RPMI7951 (cell line): ENCODE data around the gene PTPRN2. TPM values are rescaled to one million over a fixed set of nuclear protein-coding genes. Genes with fewer than 3 reads are reported as not detected.
"Not testable (repeated sequence)": the region's sequence is repeated elsewhere in the genome, so short reads cannot be mapped to it uniquely, and the experiment has no call there.

Experiments used
- DNase-seq: peaks from one replicate; pipeline ENCODE4 v3.0.0-alpha.2; 2012; ENCODE audit warnings: low read depth
- total RNA-seq: library from RNA; depleted of rRNA; stranded (reverse); fragments of >200 nt; shearing (Covaris generic); gene quantifications from 2 replicates; pipeline ENCODE4 v1.2.3, GENCODE V29; 2014

Gene PTPRN2
- total RNA-seq, 1 experiment from 2014 or later: 9.0 TPM

DNA sequence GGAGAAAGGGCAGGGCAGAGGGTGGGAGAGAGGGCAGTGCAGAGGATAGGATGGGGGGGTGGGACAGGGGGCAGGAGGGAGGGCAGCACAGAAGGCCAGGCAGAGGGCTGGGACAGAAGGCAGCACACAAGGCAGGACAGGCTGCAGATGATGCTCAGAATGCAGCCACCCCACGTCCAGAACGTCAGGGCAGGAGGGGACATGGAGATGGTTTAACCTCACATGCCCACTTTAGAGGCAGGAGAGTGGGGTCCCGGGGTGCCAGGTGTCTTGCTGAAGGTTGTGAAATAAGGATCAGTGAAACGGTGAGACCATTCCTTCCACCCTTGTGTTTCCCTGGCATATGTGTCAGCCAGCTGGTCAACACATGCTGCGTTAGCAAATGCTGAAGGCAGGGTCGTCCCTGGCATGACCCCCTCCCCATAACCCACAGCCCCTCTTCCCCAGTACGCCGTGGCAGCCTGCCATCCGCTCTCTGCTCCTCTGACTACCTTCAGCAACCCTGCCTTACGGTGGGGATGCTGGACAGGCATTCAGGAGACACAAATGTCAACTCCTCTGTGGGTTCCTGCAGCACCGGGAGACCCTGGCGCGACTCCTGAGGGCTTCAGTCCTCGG lies 658.7 kb downstream of the PTPRN2 start:
- no peak for DNase-seq

GRCh38 chr7:157928171-157928794 lies 659.3 kb downstream of the PTPRN2 start:
- no peak for DNase-seq

DNA sequence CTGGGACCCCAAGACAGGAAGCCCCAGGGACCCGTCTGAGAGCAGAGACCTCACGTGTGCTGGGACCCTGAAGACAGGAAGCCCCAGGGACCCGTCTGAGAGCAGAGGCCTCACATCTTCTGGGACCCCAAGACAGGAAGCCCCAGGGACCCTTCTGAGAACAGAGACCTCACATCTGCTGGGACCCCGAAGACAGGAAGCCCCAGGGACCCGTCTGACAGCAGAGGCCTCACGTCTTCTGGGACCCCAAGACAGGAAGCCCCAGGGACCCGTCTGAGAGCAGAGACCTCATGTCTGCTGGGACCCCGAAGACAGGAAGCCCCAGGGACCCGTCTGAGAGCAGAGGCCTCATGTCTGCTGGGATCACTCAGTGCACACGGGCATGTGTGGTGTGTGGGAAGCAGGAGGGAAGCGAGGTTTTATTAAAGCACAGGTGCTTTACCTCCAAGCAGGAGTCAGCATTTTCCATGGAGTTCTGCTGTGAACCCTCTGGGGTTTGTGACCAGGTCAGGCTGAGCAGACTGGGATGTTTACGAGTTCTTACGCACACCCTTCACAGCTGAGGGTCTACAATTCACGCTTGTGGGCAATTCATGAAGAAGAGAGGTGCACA lies 660.2 kb downstream of the PTPRN2 start:
- no peak for DNase-seq

- no peak for DNase-seq
Observed at GRCh38 chr7:157926521-157927150, 661.0 kb downstream of the PTPRN2 start.

- no peak for DNase-seq
Observed at GRCh38 chr7:157926107-157926506, 661.5 kb downstream of the PTPRN2 start.

DNA sequence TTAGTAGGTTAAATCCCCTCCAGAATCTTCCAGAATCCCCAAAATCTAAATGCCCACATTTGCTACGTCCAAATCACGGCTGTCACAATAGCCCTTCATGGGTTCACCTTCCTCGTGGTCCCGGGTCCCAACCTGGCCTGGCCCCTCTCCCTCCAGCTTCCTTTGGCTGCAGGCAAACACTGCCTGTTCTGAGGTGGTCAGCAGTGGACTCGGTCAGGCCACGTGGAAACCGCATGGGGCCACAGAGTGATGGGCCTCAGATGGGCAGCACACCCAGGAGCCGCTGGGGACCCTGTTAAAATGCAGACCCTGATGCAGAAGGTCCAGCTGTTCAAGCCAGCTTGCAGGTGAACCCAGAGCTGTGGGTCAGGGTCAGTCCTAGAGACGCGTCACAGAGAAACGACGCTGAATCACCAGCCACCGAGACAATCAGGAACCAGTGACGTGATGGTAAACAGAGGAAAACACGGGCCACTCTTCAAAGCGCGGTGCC lies 662.2 kb downstream of the PTPRN2 start:
- DNase-seq: no peak

DNA sequence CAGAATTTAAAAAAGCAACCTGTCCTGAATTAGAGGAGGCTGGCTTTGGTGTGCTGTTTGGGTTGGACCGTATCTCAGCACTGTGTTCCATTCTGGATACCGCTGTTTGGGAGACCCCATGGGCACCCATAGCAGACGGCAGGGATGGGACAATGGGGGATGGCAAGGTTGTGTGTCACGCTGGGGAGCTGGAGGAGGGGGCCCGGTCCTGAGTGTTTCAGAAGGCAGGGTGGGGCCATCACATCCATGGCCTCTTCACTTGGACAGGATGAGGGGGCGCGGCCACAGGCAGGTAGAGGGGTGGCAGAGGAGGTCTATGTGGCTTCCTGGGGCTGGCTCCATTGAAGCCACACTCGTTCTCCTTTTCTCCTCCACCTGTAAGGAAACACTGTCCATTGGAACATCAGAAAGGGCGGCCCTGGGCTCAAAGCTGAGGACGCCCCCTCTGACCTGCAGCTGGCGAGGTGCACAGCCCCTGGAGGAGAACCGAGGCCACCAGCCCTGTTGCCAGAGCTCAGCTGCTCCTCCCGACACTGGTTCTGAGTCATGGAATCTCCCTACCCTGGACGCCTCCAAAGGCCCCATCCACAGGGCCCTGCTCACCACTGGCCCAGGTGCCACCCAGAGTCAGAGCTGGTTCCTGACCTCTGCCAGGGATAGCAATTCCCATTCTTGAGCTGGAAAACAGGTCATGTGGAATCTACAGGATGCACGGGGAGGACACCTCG lies 663.6 kb downstream of the PTPRN2 start:
- no peak for DNase-seq

DNA sequence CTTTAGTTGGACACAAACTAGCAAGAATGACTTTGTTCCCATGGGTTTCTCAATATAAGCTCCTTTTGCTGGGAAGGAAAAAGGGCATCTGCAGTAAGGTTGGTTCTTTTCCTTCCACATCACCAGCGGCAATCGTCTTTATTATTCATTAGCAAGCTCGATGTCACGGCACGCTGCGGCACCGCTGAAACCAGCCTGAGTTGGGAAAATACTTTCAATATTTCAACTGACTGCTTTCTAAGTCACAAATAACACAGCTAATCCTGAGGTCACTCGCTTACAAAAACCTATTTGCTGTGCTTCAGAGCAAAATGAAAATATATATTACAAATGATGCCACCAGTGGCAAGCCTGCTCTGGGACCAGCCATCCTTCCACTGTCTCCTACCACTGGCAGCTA lies 665.0 kb downstream of the PTPRN2 start:
- DNase-seq: no peak

DNA sequence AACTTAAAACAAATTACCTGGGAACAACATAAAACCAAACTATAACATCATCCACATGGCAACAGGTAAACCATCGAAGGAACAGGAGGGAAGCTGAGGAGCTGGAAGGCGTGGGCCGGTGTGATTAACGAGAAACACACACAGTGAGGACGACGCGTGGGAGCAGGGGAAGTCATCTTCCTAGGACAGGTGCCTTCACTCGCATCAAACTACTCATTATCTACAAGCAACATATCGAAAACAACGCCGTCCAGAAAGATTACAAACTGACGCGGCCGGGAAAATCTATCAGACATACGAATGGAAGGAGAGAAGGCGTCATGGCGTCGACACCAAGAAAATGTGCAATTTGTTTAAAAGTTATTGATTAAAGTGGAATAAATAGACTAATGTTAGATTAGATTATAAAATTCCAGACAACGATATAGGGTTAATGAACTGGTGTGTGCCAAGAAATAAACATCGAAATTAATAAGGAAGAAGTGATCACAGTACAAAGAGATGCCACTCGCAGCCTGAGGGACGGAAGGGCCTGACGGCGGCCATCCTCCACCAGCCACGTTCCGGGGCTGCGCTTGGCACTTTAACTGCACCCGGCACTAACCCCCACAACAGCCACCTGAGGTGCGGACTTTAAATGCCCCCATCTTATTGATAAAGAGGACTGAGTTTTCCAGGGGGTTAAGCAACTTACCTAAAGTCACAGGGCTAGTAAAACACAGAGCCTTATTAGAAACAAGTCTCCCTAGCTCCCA lies 669.1 kb downstream of the PTPRN2 start:
- DNase-seq: no peak

DNA sequence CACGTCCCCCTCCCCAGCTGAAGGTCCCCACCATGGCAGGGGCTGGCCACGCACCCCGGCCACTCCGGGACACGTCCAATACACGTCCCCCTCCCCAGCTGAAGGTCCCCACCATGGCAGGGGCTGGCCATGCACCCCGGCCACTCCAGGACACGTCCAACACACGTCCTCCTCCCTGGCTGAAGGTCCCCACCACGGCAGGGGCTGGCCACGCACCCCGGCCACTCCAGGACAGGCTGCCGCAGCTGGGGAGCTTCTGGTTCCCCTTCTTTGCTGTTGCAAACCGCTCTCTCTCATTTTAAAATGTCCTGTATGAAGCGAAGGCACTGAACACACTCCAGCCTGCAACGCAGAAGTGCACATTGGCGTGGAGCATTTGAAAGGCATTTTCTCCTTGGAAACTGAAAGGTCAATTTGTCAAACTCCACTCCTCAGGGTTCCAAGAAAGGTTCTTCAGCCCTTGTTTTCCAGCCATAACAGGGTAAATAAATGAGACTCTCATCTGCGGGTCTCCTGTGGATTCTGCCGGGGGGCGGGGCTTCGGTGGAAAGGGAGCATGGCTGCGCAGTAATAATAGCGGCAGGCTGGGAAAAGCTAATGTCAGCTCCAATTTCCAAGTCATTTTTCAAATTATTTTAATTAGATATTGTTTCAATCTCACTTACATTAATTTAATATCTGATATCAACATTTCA lies 670.5 kb downstream of the PTPRN2 start:
- DNase-seq: no peak

GRCh38 chr7:157910446-157910845 lies 677.2 kb downstream of the PTPRN2 start:
- DNase-seq: no peak

GRCh38 chr7:157910045-157910444 lies 677.6 kb downstream of the PTPRN2 start:
- not testable (repeated sequence) for DNase-seq

GRCh38 chr7:157909370-157909769 lies 678.3 kb downstream of the PTPRN2 start:
- DNase-seq: no peak

GRCh38 chr7:157908006-157908782 lies 679.4 kb downstream of the PTPRN2 start:
- DNase-seq: peak; percentile 35

DNA sequence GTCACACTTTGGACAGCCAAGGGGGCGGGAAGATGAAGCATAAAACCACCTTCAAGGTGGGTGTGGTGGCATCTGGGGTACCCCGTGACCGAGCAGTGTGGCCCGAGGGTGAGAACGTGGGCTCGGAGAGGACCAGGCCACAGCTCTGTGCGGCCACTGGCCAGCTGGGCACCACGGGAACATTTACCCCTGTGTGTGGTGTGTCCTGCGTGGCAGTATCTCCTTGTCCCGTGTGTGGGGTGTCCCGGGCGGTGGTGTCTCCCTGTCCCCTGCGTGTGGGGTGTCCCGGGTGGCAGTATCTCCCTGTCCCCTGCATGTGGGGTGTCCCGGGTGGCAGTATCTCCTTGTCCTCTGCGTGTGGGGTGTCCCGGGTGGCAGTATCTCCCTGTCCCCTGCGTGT lies 680.5 kb downstream of the PTPRN2 start:
- DNase-seq: no peak

DNA sequence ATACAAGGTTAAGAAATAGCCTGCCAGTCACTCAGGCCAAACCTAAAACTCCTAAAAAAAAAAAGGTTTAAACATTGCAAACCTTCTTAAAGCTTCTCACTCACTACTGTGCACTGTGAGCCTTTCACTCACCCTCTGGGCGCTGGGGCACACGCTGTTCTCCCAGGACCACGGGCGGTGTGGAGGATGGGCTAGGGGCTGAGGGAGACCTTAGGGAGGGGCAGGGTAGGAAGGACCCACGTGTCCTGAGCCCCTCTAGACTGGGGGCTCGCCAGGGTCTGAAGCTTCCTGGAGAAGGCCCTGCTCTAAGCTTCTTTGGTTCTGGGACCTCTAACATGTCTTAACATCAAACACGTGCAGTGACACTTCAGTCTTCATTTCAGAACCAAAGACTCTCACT lies 681.0 kb downstream of the PTPRN2 start:
- no peak for DNase-seq

DNA sequence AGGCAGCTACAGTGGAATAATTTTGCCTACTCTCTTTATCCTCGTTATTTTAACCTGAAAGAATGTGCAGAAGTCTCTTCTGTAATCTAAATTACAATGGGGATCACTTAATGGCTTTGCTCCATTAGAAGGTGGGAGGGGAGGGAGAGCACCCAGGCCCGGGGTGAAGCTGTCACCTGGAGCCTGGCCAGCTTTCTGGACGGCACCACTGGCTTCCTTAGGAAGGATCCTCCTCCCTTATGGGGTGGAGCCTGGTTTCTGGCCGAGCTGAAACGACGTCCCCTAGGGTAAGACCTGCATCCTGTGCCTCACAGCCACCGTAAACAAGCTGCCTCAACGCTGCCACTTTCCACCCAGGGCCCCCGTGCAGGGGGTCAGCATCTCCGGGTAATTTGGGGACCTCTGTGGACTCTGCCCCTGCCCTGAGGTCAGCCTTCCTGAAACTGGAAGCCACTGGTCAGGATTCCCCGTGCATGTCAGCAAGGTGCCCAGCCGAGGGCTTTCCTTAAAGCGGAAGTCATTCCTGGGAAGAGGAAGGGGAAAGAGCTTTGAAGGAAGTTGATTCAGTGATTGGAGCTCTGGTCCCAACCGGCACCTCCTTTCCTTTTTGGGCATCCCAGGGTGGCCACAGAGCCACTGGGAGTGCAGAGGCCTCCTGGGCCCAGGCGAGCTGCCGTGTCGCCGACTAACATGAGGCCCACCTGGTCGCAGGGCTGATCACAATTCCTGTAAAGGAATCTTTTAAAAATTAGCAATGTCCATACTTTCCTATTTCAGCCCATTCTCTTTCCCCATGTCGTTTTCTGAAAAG lies 681.8 kb downstream of the PTPRN2 start:
- DNase-seq: no peak

- no peak for DNase-seq
Observed at GRCh38 chr7:157904866-157905570, 682.6 kb downstream of the PTPRN2 start.
